Measurements from ENCODE around the gene PSMB11.

Gene PSMB11

GRCh38 chr14:23060536-23061260 is 18.7 kb downstream of the PSMB11 start:
- DNase-seq: no peak

- no peak for DNase-seq
Measured at GRCh38 chr14:23062002-23062401, 20.0 kb downstream of the PSMB11 start.

GRCh38 chr14:23063601-23064000 is 21.6 kb downstream of the PSMB11 start:
- no peak for DNase-seq

- DNase-seq: no peak
Measured at GRCh38 chr14:23066368-23066767, 24.4 kb downstream of the PSMB11 start.

GRCh38 chr14:23066855-23067744 is 25.1 kb downstream of the PSMB11 start:
- DNase-seq: no peak

GRCh38 chr14:23067847-23068788 is 26.1 kb downstream of the PSMB11 start:
- no peak for DNase-seq

- no peak for DNase-seq
Measured at GRCh38 chr14:23068789-23069412, 26.9 kb downstream of the PSMB11 start.

GRCh38 chr14:23069413-23069806 is 27.4 kb downstream of the PSMB11 start:
- DNase-seq: no peak

- DNase-seq: no peak
Measured at GRCh38 chr14:23070262-23071129, 28.5 kb downstream of the PSMB11 start.

GRCh38 chr14:23071244-23071920 is 29.4 kb downstream of the PSMB11 start:
- no peak for DNase-seq

GRCh38 chr14:23071921-23072539 is 30.0 kb downstream of the PSMB11 start:
- no peak for DNase-seq

GRCh38 chr14:23074906-23075305 is 32.9 kb downstream of the PSMB11 start:
- no peak for DNase-seq

GRCh38 chr14:23076785-23077408 is 34.9 kb downstream of the PSMB11 start:
- no peak for DNase-seq

- DNase-seq: no peak
Measured at GRCh38 chr14:23077962-23078361, 36.0 kb downstream of the PSMB11 start.

GRCh38 chr14:23078692-23079116 is 36.7 kb downstream of the PSMB11 start:
- no peak for DNase-seq

- DNase-seq: no peak
Measured at GRCh38 chr14:23079716-23080115, 37.7 kb downstream of the PSMB11 start.

GRCh38 chr14:23080474-23080873 is 38.5 kb downstream of the PSMB11 start:
- no peak for DNase-seq

- DNase-seq: no peak
Measured at GRCh38 chr14:23085458-23085857, 43.4 kb downstream of the PSMB11 start.

- DNase-seq: no peak
Measured at GRCh38 chr14:23086565-23086964, 44.6 kb downstream of the PSMB11 start.

All from NCI-H2171 (cell line).